Measurements from ENCODE around the gene MRO. TPM values are rescaled to one million over a fixed set of nuclear protein-coding genes. Genes with fewer than 3 reads are reported as not detected.

MRO gene
- total RNA-seq, 2 experiments from 2014 or later, result not detected

GRCh38 chr18:50832754-50833153 lies 12.9 kb upstream of the MRO start:
- Mint-ChIP-seq H3K9me3 (ENCODE audit: low read depth) (no peaks in the 10 kb centered on the region), H3K4me3 (no peak overlapping the region), H3K36me3 (ENCODE audit: low read depth) (no peaks in the 10 kb centered on the region), H3K27me3 (no peaks in the 10 kb centered on the region), H3K27ac (no peak overlapping the region), H3K4me1 (no peaks in the 10 kb centered on the region)
- intact Hi-C loops (cut with DNase I, micrococcal nuclease), result no loop called here
- ATAC-seq, result no peak
- DNase-seq, result no peak
- CTCF ChIA-PET, result interaction anchor here (0.7 to 1.2 kb wide), 2 partner anchors 24 to 168 kb away, joined by 3 read pairs; no protein-coding TSS in a partner anchor
- POLR2A ChIA-PET, result no interaction called here

GRCh38 chr18:50830544-50830943 lies 10.7 kb upstream of the MRO start:
- H3K27ac Mint-ChIP-seq, result no peak overlapping the region
- H3K27me3 Mint-ChIP-seq, result no peaks in the 10 kb centered on the region
- DNase-seq (no peak), ATAC-seq (no peak)
- no peaks in the 10 kb centered on the region for H3K36me3 Mint-ChIP-seq (ENCODE audit: low read depth)
- ChIA-PET CTCF (interaction anchor here (1.0 kb wide), 1 partner anchor 220 kb away, joined by 3 read pairs; no protein-coding TSS in a partner anchor), POLR2A (no interaction called here)
- H3K4me3 Mint-ChIP-seq, result no peak overlapping the region
- no peaks in the 10 kb centered on the region for H3K4me1 Mint-ChIP-seq
- intact Hi-C loops (cut with DNase I, micrococcal nuclease), result no loop called here
- H3K9me3 Mint-ChIP-seq (ENCODE audit: low read depth), result no peaks in the 10 kb centered on the region

- H3K4me3 Mint-ChIP-seq, result no peak overlapping the region
- no peaks in the 10 kb centered on the region for H3K27me3 Mint-ChIP-seq
- ChIA-PET CTCF (no interaction called here), POLR2A (no interaction called here)
- H3K4me1 Mint-ChIP-seq, result no peaks in the 10 kb centered on the region
- no peak for DNase-seq
- intact Hi-C loops (cut with DNase I, micrococcal nuclease), result no loop called here
- ATAC-seq, result no peak
- no peaks in the 10 kb centered on the region for H3K36me3 Mint-ChIP-seq (ENCODE audit: low read depth)
- no peaks in the 10 kb centered on the region for H3K9me3 Mint-ChIP-seq (ENCODE audit: low read depth)
- H3K27ac Mint-ChIP-seq, result no peak overlapping the region
These were observed 9.8 kb upstream of the MRO start for GRCh38 chr18:50829644-50830043.

- POLR2A ChIA-PET, result no interaction called here
- CTCF ChIA-PET, result interaction anchor here (0.9 kb wide), 1 partner anchor 9 kb away, joined by 4 read pairs; no protein-coding TSS in a partner anchor
- Mint-ChIP-seq H3K27ac (no peak overlapping the region), H3K27me3 (no peaks in the 10 kb centered on the region), H3K4me1 (no peaks in the 10 kb centered on the region), H3K4me3 (no peak overlapping the region), H3K9me3 (ENCODE audit: low read depth) (no peaks in the 10 kb centered on the region), H3K36me3 (ENCODE audit: low read depth) (no peaks in the 10 kb centered on the region)
- ATAC-seq, result no peak
- no peak for DNase-seq
- intact Hi-C loops (cut with DNase I, micrococcal nuclease), result no loop called here
These were observed 6.2 kb upstream of the MRO start for GRCh38 chr18:50826027-50826426.

GRCh38 chr18:50825621-50826020 lies 5.8 kb upstream of the MRO start:
- no peak for ATAC-seq
- intact Hi-C loops (cut with DNase I, micrococcal nuclease), result no loop called here
- no peaks in the 10 kb centered on the region for H3K27me3 Mint-ChIP-seq
- no peaks in the 10 kb centered on the region for H3K9me3 Mint-ChIP-seq (ENCODE audit: low read depth)
- ChIA-PET POLR2A (no interaction called here), CTCF (interaction anchor here (0.9 to 1.0 kb wide), 2 partner anchors 9 to 545 kb away, joined by 3 to 4 read pairs; no protein-coding TSS in a partner anchor)
- no peaks in the 10 kb centered on the region for H3K36me3 Mint-ChIP-seq (ENCODE audit: low read depth)
- no peaks in the 10 kb centered on the region for H3K4me1 Mint-ChIP-seq
- DNase-seq, result no peak
- no peak overlapping the region for H3K4me3 Mint-ChIP-seq
- H3K27ac Mint-ChIP-seq, result no peak overlapping the region

- ChIA-PET POLR2A (no interaction called here), CTCF (no interaction called here)
- Mint-ChIP-seq H3K27ac (no peak overlapping the region), H3K27me3 (peaks cover 8% of the 10 kb centered on the region), H3K4me1 (no peaks in the 10 kb centered on the region), H3K9me3 (ENCODE audit: low read depth) (no peaks in the 10 kb centered on the region), H3K36me3 (ENCODE audit: low read depth) (no peaks in the 10 kb centered on the region), H3K4me3 (no peak overlapping the region)
- intact Hi-C loops (cut with DNase I, micrococcal nuclease), result loop anchor here in 1 of 2 experiments (5.0 kb wide), 1 partner anchor 55 kb away; the partner anchor contains the start of gene ME2
- DNase-seq, result no peak
- no peak for ATAC-seq
These were observed 2.9 kb upstream of the MRO start for GRCh38 chr18:50822756-50823155.

GRCh38 chr18:50820901-50821520 lies 1.2 kb upstream of the MRO start:
- no peak overlapping the region for H3K27ac Mint-ChIP-seq
- H3K27me3 Mint-ChIP-seq, result peaks cover 8% of the 10 kb centered on the region
- H3K4me3 Mint-ChIP-seq, result no peak overlapping the region
- ChIA-PET POLR2A (interaction anchor here (0.7 kb wide), 1 partner anchor 145 kb away, joined by 3 read pairs; no protein-coding TSS in a partner anchor), CTCF (interaction anchor here (0.9 to 2.3 kb wide), 23 partner anchors 8 to 524 kb away, joined by 3 to 25 read pairs (median 4); partner anchors contain the start of genes ELAC1 and SMAD4)
- ATAC-seq (no peak), DNase-seq (no peak)
- H3K36me3 Mint-ChIP-seq (ENCODE audit: low read depth), result no peaks in the 10 kb centered on the region
- no peaks in the 10 kb centered on the region for H3K4me1 Mint-ChIP-seq
- no peaks in the 10 kb centered on the region for H3K9me3 Mint-ChIP-seq (ENCODE audit: low read depth)
- intact Hi-C loops (cut with DNase I, micrococcal nuclease), result loop anchor here (1.0 to 5.0 kb wide), 6 partner anchors 48 to 289 kb away; partner anchors contain the start of gene ME2 (in 2 of the 2)

- Mint-ChIP-seq H3K27me3 (peaks cover 16% of the 10 kb centered on the region), H3K9me3 (ENCODE audit: low read depth) (no peaks in the 10 kb centered on the region), H3K4me1 (no peaks in the 10 kb centered on the region), H3K27ac (no peak overlapping the region), H3K36me3 (ENCODE audit: low read depth) (no peaks in the 10 kb centered on the region), H3K4me3 (no peak overlapping the region)
- CTCF ChIA-PET, result interaction anchor here (0.5 to 1.9 kb wide), 11 partner anchors 12 to 367 kb away, joined by 3 to 5 read pairs (median 3); no protein-coding TSS in a partner anchor
- POLR2A ChIA-PET, result no interaction called here
- ATAC-seq (no peak), DNase-seq (peak; percentile 9)
- intact Hi-C loops (cut with DNase I, micrococcal nuclease), result no loop called here
These were observed 639 bp downstream of the MRO start for GRCh38 chr18:50819027-50819727.

- Mint-ChIP-seq H3K27me3 (peaks cover 21% of the 10 kb centered on the region), H3K36me3 (ENCODE audit: low read depth) (no peaks in the 10 kb centered on the region), H3K4me3 (no peak overlapping the region), H3K27ac (no peak overlapping the region), H3K9me3 (ENCODE audit: low read depth) (no peaks in the 10 kb centered on the region), H3K4me1 (no peaks in the 10 kb centered on the region)
- POLR2A ChIA-PET, result no interaction called here
- ATAC-seq, result no peak
- DNase-seq, result no peak
- CTCF ChIA-PET, result interaction anchor here (0.8 kb wide), 2 partner anchors 58 to 200 kb away, joined by 3 read pairs; no protein-coding TSS in a partner anchor
- intact Hi-C loops (cut with DNase I, micrococcal nuclease), result no loop called here
These were observed 3.2 kb downstream of the MRO start for GRCh38 chr18:50816419-50817166.

GRCh38 chr18:50814395-50814794 lies 5.4 kb downstream of the MRO start:
- no peaks in the 10 kb centered on the region for H3K4me1 Mint-ChIP-seq
- no peak for DNase-seq
- H3K4me3 Mint-ChIP-seq, result no peak overlapping the region
- peaks cover 21% of the 10 kb centered on the region for H3K27me3 Mint-ChIP-seq
- POLR2A ChIA-PET, result no interaction called here
- CTCF ChIA-PET, result no interaction called here
- H3K9me3 Mint-ChIP-seq (ENCODE audit: low read depth), result no peaks in the 10 kb centered on the region
- no peak for ATAC-seq
- no peaks in the 10 kb centered on the region for H3K36me3 Mint-ChIP-seq (ENCODE audit: low read depth)
- intact Hi-C loops (cut with DNase I, micrococcal nuclease), result no loop called here
- H3K27ac Mint-ChIP-seq, result no peak overlapping the region

- no peaks in the 10 kb centered on the region for H3K36me3 Mint-ChIP-seq (ENCODE audit: low read depth)
These were observed 6.5 kb downstream of the MRO start for GRCh38 chr18:50813353-50813752.

More at GRCh38 chr18:50813353-50813752, 6.5 kb downstream of the MRO start:
- DNase-seq (no peak), ATAC-seq (no peak)
- Mint-ChIP-seq H3K4me3 (no peak overlapping the region), H3K27ac (no peak overlapping the region), H3K9me3 (ENCODE audit: low read depth) (no peaks in the 10 kb centered on the region), H3K4me1 (no peaks in the 10 kb centered on the region), H3K27me3 (peaks cover 19% of the 10 kb centered on the region)
- intact Hi-C loops (cut with DNase I, micrococcal nuclease), result no loop called here
- ChIA-PET CTCF (no interaction called here), POLR2A (no interaction called here)
